Measurements from ENCODE around the gene GCNA. TPM values are rescaled to one million over a fixed set of nuclear protein-coding genes. Genes with fewer than 3 reads are reported as not detected.
"Not testable (repeated sequence)": the region's sequence is repeated elsewhere in the genome, so short reads cannot be mapped to it uniquely, and the experiment has no call there.

The GCNA gene
- total and polyA plus RNA-seq, 2 of the 13 experiments (the other 11 are each of a cell fraction or from before 2014, with no cell fraction given), result 0.38 to 0.66 TPM

DNA sequence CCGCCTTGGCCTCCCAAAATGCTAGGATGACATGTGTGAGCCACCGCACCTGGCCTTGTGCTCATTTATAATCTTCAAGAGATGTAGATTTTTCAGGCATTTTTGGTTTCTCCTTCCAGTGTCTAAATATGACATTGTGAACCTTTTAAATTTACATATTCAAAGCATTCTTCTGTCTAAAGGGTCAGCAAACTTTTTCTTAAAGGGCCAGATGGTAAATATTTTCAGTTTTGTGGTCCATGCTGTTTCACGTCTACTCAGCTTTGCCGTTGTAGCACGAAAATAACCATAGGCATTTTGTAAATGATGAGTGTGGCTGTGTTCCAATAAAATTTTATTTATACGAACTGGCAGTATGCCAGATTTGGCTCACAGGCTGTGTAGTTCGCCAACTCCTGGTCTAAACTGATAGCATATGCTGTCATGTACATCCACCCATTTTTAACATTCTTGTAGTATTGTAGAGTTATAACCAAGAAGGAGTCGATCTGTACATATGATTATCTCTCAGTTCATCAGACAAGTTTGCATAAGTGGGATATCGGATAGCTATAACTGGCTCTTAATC is 12.7 kb upstream of the GCNA start:
- H3K4me3 ChIP-seq (replicated peaks in 1 of 3; ENCODE audit: insufficient read depth in 1 of 3, low read depth in 2 of 3, low read length in 3 of 3), result no peak overlapping the region
- no peak overlapping the region for H3K4me2 ChIP-seq (ENCODE audit: low read depth, low read length)
- BruUV-seq (replicated peaks), result no TSS peak
- CTCF ChIA-PET (ENCODE audit: low intra/inter-chr PET ratio, low total read pairs), result no interaction called here
- ATAC-seq (no peak), FAIRE-seq (no peak), DNase-seq (ENCODE audit: low spot score) (no peak)
- in situ Hi-C loops (cut with HindIII; ENCODE audit: extremely low pct_ligation_motif_present, low pct_unique_long_range_greater_than_20kb), result no loop called here
- H3K4me1 ChIP-seq (ENCODE audit: insufficient read depth, low read length), result no peaks in the 10 kb centered on the region
- H3K9me3 ChIP-seq (ENCODE audit: low read length), result no peaks in the 10 kb centered on the region
- no peak overlapping the region for H3K9ac ChIP-seq (ENCODE audit: insufficient read depth, low read depth, low read length)
- intact Hi-C loops (cut with micrococcal nuclease; ENCODE audit: unreplicated experiment), result no loop called here
- no peaks in the 10 kb centered on the region for H3K27me3 ChIP-seq (ENCODE audit: control insufficient read depth in 1 of 2, insufficient read depth in 2 of 2, low read length in 2 of 2)
- WGBS (ENCODE audit: low lambda C conversion rate), result 98% methylated on average over 9 of the region's 9 CpGs
- POLR2A ChIA-PET, result no interaction called here
- H3K36me3 ChIP-seq (replicated peaks in 1 of 2; ENCODE audit: control insufficient read depth in 1 of 2, insufficient read depth in 2 of 2, low read length in 2 of 2), result peaks cover 5 to 65% of the 10 kb centered on the region in 2 experiments; a peak in 4 of 5 replicates
- no peak overlapping the region for H2AFZ ChIP-seq (ENCODE audit: low read length)
- H3K27ac ChIP-seq (ENCODE audit: extremely low read length, insufficient read depth, low read length), result no peak overlapping the region
- H4K20me1 ChIP-seq (ENCODE audit: insufficient read depth, low read length), result no peaks in the 10 kb centered on the region
- no peaks in the 10 kb centered on the region for H3K79me2 ChIP-seq (ENCODE audit: insufficient read depth, low read length)
- no peak for TF ChIP-seq ZNF546 (CRISPR knock-in tag; conservative IDR thresholded peaks at IDR 0.05)
- TF ChIP-seq, protein P1, sequence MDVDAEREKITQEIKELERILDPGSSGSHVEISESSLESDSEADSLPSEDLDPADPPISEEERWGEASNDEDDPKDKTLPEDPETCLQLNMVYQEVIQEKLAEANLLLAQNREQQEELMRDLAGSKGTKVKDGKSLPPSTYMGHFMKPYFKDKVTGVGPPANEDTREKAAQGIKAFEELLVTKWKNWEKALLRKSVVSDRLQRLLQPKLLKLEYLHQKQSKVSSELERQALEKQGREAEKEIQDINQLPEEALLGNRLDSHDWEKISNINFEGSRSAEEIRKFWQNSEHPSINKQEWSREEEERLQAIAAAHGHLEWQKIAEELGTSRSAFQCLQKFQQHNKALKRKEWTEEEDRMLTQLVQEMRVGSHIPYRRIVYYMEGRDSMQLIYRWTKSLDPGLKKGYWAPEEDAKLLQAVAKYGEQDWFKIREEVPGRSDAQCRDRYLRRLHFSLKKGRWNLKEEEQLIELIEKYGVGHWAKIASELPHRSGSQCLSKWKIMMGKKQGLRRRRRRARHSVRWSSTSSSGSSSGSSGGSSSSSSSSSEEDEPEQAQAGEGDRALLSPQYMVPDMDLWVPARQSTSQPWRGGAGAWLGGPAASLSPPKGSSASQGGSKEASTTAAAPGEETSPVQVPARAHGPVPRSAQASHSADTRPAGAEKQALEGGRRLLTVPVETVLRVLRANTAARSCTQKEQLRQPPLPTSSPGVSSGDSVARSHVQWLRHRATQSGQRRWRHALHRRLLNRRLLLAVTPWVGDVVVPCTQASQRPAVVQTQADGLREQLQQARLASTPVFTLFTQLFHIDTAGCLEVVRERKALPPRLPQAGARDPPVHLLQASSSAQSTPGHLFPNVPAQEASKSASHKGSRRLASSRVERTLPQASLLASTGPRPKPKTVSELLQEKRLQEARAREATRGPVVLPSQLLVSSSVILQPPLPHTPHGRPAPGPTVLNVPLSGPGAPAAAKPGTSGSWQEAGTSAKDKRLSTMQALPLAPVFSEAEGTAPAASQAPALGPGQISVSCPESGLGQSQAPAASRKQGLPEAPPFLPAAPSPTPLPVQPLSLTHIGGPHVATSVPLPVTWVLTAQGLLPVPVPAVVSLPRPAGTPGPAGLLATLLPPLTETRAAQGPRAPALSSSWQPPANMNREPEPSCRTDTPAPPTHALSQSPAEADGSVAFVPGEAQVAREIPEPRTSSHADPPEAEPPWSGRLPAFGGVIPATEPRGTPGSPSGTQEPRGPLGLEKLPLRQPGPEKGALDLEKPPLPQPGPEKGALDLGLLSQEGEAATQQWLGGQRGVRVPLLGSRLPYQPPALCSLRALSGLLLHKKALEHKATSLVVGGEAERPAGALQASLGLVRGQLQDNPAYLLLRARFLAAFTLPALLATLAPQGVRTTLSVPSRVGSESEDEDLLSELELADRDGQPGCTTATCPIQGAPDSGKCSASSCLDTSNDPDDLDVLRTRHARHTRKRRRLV (CRISPR knock-in tag; IDR thresholded peaks at IDR 0.05), result no peak
- no peak for TF ChIP-seq PHF8 (CRISPR knock-in tag; IDR thresholded peaks at IDR 0.05)
- TF ChIP-seq NR1H2 (CRISPR knock-in tag; IDR thresholded peaks at IDR 0.05; ENCODE audit: borderline replicate concordance, low read depth), result no peak
- no peak for TF ChIP-seq ZNF564 (CRISPR knock-in tag; IDR thresholded peaks at IDR 0.05)
- no peak for TF ChIP-seq ZNF777 (CRISPR knock-in tag; IDR thresholded peaks at IDR 0.05)
- TF ChIP-seq ATRX (CRISPR knock-in tag; IDR thresholded peaks at IDR 0.05; ENCODE audit: borderline replicate concordance), result no peak
- TF ChIP-seq, protein P2, sequence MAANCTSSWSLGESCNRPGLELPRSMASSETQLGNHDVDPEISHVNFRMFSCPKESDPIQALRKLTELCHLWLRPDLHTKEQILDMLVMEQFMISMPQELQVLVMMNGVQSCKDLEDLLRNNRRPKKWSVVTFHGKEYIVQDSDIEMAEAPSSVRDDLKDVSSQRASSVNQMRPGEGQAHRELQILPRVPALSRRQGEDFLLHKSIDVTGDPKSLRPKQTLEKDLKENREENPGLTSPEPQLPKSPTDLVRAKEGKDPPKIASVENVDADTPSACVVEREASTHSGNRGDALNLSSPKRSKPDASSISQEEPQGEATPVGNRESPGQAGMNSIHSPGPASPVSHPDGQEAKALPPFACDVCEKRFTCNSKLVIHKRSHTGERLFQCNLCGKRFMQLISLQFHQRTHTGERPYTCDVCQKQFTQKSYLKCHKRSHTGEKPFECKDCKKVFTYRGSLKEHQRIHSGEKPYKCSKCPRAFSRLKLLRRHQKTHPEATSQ (CRISPR knock-in tag; IDR thresholded peaks at IDR 0.05; ENCODE audit: borderline replicate concordance), result no peak
- no peak for TF ChIP-seq ZNF672 (CRISPR knock-in tag; IDR thresholded peaks at IDR 0.05)
- TF ChIP-seq CCDC6 (CRISPR knock-in tag; IDR thresholded peaks at IDR 0.05), result no peak
- TF ChIP-seq SP1 (IDR thresholded peaks at IDR 0.05), result no peak
- no peak for TF ChIP-seq SP1 (CRISPR knock-in tag; IDR thresholded peaks at IDR 0.05)

DNA sequence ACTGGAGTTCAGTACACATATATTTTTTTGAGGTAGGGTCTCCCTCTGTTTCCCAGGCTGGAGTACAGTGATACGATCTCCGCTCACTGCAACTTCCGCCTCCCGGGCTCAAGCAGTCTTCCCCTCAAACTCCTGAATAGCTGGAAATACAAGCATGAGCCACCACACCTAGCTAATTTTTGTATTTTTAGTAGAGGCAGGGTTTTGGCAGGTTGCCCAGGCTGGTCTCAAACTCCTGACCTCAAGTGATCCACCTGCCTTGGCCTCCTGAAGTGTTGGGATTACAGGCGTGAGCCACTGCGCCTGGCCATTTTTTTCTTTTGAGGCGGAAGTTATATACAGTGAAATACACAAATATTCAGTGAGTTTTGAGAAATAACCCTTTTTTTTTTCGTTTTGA is 6.8 kb upstream of the GCNA start:
- BruUV-seq (replicated peaks); ATAC-seq; H2AFZ ChIP-seq (ENCODE audit: low read length); H3K4me1 ChIP-seq (ENCODE audit: insufficient read depth, low read length); H3K27ac ChIP-seq (ENCODE audit: extremely low read length, insufficient read depth, low read length); in situ Hi-C loops (cut with HindIII; ENCODE audit: extremely low pct_ligation_motif_present, low pct_unique_long_range_greater_than_20kb); FAIRE-seq; H3K79me2 ChIP-seq (ENCODE audit: insufficient read depth, low read length); POLR2A ChIA-PET; H3K4me2 ChIP-seq (ENCODE audit: low read depth, low read length); DNase-seq (ENCODE audit: low spot score); H3K4me3 ChIP-seq (replicated peaks in 1 of 3; ENCODE audit: insufficient read depth in 1 of 3, low read depth in 2 of 3, low read length in 3 of 3); H3K9ac ChIP-seq (ENCODE audit: insufficient read depth, low read depth, low read length); H3K27me3 ChIP-seq (ENCODE audit: control insufficient read depth in 1 of 2, insufficient read depth in 2 of 2, low read length in 2 of 2); H3K9me3 ChIP-seq (ENCODE audit: low read length); CTCF ChIA-PET (ENCODE audit: low intra/inter-chr PET ratio, low total read pairs); H4K20me1 ChIP-seq (ENCODE audit: insufficient read depth, low read length): not testable (repeated sequence)
- H3K36me3 ChIP-seq (replicated peaks in 1 of 2; ENCODE audit: control insufficient read depth in 1 of 2, insufficient read depth in 2 of 2, low read length in 2 of 2), result peaks cover 4 to 27% of the 10 kb centered on the region in 2 experiments; a peak in 4 of 5 replicates
- intact Hi-C loops (cut with micrococcal nuclease; ENCODE audit: unreplicated experiment), result loop anchor here (5.0 kb wide), 1 partner anchor 81 kb away; no protein-coding TSS in a partner anchor
- 95% methylated on average over 8 of the region's 8 CpGs for WGBS (ENCODE audit: low lambda C conversion rate)
